ENCODE results near the gene CCDC85C.

The CCDC85C gene

DNA sequence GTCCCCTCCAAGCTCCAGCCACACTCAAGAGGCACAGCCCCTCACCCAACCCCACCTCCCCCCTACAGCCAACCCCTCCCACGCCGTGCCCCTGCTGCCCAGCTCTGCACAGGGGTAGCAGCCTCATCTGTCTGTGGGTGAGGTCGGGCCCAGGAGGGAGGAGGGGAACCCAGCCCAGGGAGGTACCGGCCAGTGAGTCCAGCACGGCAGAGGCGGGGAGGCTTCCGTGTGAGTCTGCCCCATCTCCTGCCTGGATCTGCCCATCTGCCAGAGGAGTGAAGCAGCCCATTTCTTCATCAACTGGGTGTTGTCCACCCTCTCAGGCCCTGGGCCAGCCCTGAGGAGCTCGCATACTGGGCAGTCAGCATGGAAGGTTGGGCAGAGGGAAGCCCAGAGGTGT is 68.6 kb downstream of the CCDC85C start:
- DNase-seq (ENCODE audit: low read depth, low spot score): no peak
- no peak overlapping the region for H3K4me3 ChIP-seq (ENCODE audit: low read length)

GRCh38 chr14:99534863-99535262 is 69.1 kb downstream of the CCDC85C start:
- no peak for DNase-seq (ENCODE audit: low read depth, low spot score)
- no peak overlapping the region for H3K4me3 ChIP-seq (ENCODE audit: low read length)

GRCh38 chr14:99534333-99534732 is 69.7 kb downstream of the CCDC85C start:
- no peak overlapping the region for H3K4me3 ChIP-seq (ENCODE audit: low read length)
- DNase-seq (ENCODE audit: low read depth, low spot score): no peak

DNA sequence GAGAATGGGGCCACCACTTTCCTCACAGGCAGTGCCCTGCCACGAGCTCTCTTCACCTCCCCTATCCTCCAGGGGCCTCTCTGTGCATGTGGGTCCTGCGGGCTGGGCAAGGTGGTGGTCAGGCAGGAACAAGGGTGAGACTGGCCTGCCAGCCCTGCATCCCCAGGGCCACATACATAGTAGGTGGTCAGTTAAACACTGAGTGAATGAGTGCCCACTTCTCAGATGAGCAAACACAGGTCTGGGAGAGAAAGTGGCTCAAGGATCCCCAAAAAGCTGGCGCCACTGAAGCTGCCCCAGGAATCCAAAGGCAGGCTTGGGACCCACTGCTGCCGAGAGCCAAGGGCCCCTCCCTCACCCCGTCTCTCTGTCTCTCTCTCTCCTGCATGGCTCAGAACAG is 71.7 kb downstream of the CCDC85C start:
- no peak for DNase-seq (ENCODE audit: low read depth, low spot score)
- H3K4me3 ChIP-seq (ENCODE audit: low read length): no peak overlapping the region

GRCh38 chr14:99531251-99532096 is 72.5 kb downstream of the CCDC85C start:
- no peak overlapping the region for H3K4me3 ChIP-seq (ENCODE audit: low read length)
- DNase-seq (ENCODE audit: low read depth, low spot score): no peak

GRCh38 chr14:99530407-99531155 is 73.4 kb downstream of the CCDC85C start:
- DNase-seq (ENCODE audit: low read depth, low spot score): no peak
- H3K4me3 ChIP-seq (ENCODE audit: low read length): no peak overlapping the region

GRCh38 chr14:99529899-99530298 is 74.1 kb downstream of the CCDC85C start:
- no peak for DNase-seq (ENCODE audit: low read depth, low spot score)
- no peak overlapping the region for H3K4me3 ChIP-seq (ENCODE audit: low read length)

DNA sequence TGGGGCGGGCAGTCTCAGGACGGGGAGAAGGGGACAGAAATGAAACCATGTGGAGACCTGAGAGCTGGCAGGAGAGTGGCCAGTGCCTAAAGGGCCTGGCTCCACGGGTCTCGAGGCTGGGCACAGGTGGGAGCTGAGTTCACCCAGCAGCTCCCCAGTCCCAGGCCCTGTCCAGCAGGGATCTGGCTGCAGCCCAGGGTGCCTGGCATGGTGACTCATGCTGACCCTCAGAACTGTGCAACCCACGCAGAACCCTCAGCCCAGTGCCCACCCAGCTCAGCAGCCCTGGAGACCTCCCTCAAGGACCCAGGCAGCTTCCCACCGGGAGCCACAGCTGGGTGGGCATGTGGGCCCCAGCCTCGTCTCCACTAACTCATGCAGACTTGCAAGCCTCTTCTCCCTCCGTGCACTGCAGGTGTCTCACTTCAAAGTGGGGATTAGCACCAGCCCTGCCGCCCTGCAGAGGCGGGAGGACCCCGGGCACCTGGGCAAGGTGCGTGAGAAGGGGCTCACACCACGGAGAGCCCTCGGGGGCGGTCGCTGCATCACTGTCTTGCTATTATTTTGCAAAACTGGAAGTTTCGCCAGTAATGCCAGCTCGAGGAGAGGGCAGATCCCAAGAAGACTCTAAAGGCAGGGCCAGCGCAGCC is 76.5 kb downstream of the CCDC85C start:
- no peak for DNase-seq (ENCODE audit: low read depth, low spot score)
- H3K4me3 ChIP-seq (ENCODE audit: low read length): no peak overlapping the region

GRCh38 chr14:99527026-99527425 is 77.0 kb downstream of the CCDC85C start:
- DNase-seq (ENCODE audit: low read depth, low spot score): no peak
- no peak overlapping the region for H3K4me3 ChIP-seq (ENCODE audit: low read length)

DNA sequence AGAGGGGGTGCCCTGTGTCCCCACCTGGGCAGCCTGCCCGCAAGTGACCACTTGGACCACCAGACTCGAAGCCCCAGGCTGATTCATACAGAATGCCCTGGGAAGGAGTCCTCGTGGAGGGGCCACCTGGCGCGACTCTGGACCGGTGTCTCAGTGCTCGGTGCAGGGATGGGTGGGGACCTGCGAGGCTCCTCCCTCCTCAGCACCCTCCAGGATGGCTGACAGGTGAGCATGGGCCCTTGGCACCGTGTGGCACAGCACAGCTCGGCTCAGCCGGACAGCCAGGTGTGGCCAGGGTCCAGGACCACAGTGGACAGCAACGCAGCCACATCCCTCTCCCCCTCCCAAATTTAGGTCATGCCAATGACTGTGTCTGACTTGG is 78.3 kb downstream of the CCDC85C start:
- H3K4me3 ChIP-seq (ENCODE audit: low read length): no peak overlapping the region
- DNase-seq (ENCODE audit: low read depth, low spot score): no peak

DNA sequence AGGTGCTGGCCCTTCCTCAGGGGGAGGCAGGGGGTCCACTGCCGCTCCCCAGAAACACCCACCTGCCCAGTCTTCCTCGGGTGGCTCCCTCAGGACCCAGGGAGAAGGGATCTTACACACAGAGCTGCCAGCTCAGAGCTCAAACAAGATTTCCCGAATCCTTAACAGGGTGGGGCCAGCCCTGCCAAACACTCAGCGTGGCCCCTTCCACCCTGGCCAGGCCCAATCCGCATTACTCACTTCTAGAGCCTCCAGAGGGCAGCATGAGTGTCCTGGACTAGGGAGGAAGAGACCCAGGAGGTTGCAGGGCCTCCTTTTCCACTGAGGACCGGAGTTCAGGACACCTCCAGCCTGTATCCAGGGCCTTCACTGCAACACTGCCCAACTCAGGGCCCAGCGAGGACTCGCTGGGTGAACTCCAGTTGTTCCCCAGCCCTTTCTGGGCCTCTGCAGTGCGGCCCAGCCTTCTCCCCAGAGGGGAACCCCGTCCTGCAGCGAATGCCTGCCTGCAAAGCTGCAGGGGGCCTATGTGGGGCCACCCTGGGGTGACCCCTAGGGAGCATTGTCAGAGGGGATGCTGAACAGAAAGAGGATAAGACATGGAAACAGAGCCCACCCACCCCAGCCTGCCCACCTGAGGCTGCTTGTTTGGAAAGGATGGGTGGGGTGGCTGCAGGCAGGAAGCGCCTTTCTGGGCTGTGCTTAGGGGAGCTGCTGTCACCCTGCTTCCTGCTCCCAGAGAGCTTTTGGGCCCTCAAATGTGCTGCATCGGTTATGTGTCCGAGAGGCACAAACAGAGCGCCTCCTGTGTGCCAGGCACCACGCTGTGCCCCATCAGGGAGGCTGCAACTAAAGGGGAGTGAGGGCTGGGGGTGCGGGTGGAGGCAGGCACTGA is 79.0 kb downstream of the CCDC85C start:
- DNase-seq (ENCODE audit: low read depth, low spot score): no peak

GRCh38 chr14:99524091-99524661 is 79.8 kb downstream of the CCDC85C start:
- DNase-seq (ENCODE audit: low read depth, low spot score): no peak
- H3K4me3 ChIP-seq (ENCODE audit: low read length): no peak overlapping the region

More for the DNA sequence above, 79.0 kb downstream of the CCDC85C start:
- no peak overlapping the region for H3K4me3 ChIP-seq (ENCODE audit: low read length)

GRCh38 chr14:99523704-99524055 is 80.3 kb downstream of the CCDC85C start:
- DNase-seq (ENCODE audit: low read depth, low spot score): no peak
- no peak overlapping the region for H3K4me3 ChIP-seq (ENCODE audit: low read length)

- no peak overlapping the region for H3K4me3 ChIP-seq (ENCODE audit: low read length)
- DNase-seq (ENCODE audit: low read depth, low spot score): no peak
Observed at GRCh38 chr14:99522934-99523703, 80.9 kb downstream of the CCDC85C start.

DNA sequence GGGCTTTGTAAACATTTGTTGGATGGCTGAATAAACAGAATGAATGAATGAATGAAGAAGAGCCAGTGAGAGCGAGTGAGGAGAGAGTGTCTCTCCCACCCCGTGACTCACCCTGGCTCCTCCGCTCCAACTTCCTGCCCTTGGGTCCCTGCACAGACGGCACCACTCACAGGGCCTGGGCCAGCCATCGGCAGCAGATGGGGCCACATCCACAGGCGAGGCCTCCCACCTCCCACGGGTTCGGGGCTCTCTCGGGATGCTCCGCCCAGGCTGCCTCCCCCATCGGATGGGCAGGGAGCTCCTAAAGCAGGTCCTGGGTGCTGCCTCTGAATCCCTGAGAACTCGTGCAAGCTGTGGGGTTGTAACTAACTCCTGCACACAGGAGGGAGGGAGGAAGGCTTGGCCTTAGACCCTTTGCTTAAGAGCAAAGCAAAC is 81.5 kb downstream of the CCDC85C start:
- no peak for DNase-seq (ENCODE audit: low read depth, low spot score)
- H3K4me3 ChIP-seq (ENCODE audit: low read length): no peak overlapping the region

DNA sequence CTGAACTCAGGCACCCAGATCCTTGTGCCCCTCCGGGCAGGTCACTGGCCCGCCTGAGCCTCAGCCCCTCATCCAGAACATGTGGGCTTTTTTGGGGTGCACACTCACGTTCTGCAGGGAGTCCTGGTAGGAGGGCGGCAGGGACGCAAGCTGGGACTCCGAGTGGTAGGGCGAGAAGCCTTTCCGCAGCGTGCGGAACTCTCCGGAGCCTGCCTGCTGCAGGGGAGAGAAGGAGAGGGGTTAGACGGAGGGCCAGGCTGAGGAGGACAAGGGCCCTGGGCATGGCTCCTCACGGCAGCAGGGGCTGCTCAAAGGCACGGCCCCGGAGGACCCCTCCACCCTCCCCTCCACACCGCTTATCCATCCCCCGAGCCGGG is 82.0 kb downstream of the CCDC85C start:
- H3K4me3 ChIP-seq (ENCODE audit: low read length): no peak overlapping the region

DNA sequence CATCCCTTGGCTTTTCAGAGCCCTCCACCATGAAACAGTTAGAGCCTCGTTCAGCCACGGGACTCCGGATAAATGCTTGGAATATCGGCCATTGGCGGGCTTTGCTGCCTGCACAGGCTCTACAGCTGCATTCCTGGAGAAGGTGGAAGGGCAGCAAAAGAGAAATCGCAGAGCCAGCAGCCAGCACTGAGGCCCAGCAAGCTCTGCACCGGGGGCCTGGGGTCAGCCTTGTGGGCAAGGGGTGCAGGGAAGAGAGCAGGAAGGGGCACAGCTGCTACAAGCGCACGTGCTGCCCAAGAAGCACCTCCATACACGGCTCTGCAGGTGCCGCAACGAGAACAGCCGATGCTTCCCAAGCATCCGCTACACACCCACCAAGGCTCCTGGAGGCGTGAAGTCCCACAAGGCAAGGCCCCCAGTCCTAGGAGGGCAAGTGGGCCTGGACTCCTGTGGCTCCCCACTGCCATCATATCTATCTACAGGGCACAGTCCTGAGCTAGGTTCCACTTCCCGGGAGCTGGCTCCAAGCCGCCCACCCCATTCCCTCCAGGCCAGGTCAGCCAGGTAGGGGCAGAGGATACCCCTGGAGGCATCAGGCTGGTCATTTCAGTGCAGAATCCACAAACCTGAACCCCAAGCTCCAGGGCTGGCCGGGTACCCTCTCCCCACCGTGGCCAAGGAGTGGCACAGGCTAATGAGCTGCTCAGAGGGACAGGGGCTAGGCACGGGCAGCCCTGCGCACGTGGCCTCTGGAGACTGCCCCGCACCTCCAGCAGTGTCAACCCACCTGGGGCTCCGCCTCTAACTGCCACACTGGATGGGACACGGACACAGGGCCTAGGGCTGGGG is 82.6 kb downstream of the CCDC85C start:
- no peak for DNase-seq (ENCODE audit: low read depth, low spot score)
- H3K4me3 ChIP-seq (ENCODE audit: low read length): no peak overlapping the region

More for the DNA sequence above, 82.0 kb downstream of the CCDC85C start:
- no peak for DNase-seq (ENCODE audit: low read depth, low spot score)

Measured in Jurkat, Clone E6-1 (cell line).